Stimulated activated CD4-positive, alpha-beta T cell treated with anti-CD3 and anti-CD28 coated beads, Interleukin-1b, Interleukin-23, amount 100 ng/mL, for 24 hours (primary cell): Measurements from ENCODE around the gene CEP128.

Experiments
- DNase-seq, 4 experiments: peaks; one replicate each; pipeline ENCODE4 v3.0.0-alpha.2; 2020; ENCODE audit warnings: low read depth in 4 of 4, low spot score in 1 of 4

CEP128 gene

GRCh38 chr14:80494769-80495168 lies 446.8 kb downstream of the CEP128 start:
- no peak for DNase-seq

DNA sequence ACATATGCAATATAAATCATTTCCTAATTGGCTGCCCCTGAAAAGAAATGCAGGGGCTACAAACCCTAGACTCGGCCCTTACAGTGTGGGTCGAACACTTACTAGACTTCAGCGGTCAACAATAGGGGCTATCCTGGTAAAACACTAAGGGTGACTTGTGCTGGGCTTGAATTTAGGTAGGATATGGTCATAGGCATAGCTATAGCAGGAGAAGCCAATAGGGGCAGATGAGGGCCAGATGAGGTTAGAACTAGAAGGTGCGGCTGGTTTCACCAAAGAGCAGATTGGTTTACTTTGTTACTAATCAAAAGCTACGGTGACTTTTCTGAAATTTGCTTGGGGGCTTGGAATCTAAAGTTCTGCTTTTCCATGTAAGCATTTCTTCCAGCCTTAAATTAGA lies 447.9 kb downstream of the CEP128 start:
- no peak for DNase-seq

GRCh38 chr14:80491650-80492049 lies 449.9 kb downstream of the CEP128 start:
- no peak for DNase-seq

- no peak for DNase-seq
Observed at GRCh38 chr14:80491131-80491530, 450.4 kb downstream of the CEP128 start.

GRCh38 chr14:80489513-80489912 lies 452.0 kb downstream of the CEP128 start:
- DNase-seq: no peak

DNA sequence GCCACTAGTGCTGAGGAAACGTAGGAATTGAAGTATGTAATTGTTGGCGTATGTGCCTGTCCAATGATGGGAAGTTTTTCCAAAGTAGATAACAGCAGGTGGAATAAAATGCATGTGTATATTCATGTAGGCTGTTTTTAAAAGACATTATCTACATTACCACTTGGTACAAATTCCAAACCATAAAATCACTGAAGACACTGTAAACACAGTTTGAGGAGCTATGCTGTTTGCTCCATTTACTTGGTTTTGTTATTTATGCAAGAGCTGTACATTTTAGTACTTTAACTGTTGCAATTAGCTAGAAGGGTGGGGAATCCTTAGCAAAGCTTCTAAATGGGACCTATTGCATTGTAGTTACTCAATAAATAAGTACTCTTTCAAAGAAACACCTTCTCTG lies 455.8 kb downstream of the CEP128 start:
- DNase-seq: no peak

GRCh38 chr14:80483331-80483730 lies 458.2 kb downstream of the CEP128 start:
- no peak for DNase-seq

DNA sequence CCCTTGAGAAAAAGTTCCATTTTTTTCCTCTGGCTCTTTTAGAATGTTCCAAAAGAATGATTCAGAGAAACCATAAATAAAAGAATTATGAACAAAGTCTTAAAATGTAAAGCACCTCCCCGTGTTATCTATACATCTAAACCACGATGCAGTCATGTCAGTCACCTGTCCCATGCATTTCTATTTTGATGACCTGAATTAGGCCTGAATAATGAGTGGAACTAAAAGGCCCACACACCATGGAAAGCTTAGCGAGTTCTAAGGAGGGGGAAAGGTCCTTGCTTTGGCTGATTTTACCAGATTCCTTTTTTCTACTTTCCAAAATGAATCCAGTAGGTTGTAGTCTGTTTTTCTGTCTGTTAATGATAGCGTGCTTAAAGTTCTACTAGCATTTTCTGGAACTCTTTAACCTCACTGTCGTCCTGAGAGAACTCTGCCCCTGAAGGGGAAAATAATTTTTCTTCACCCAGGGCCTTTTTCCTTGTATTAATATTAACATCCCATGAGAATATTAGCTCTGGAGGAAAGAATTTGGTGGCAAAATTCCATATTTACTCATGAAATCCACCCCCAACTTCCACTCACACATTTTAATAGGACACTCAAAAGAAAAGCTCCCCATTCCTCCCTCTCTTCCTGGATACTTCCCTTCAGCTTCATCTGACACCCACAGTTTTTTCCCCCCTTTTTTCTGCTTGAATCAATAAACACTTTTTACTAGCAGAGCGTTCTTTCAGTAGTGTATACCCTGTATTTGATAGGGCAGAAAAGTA lies 464.0 kb downstream of the CEP128 start:
- DNase-seq: no peak

- no peak for DNase-seq
Observed at GRCh38 chr14:80475074-80475473, 466.5 kb downstream of the CEP128 start.

DNA sequence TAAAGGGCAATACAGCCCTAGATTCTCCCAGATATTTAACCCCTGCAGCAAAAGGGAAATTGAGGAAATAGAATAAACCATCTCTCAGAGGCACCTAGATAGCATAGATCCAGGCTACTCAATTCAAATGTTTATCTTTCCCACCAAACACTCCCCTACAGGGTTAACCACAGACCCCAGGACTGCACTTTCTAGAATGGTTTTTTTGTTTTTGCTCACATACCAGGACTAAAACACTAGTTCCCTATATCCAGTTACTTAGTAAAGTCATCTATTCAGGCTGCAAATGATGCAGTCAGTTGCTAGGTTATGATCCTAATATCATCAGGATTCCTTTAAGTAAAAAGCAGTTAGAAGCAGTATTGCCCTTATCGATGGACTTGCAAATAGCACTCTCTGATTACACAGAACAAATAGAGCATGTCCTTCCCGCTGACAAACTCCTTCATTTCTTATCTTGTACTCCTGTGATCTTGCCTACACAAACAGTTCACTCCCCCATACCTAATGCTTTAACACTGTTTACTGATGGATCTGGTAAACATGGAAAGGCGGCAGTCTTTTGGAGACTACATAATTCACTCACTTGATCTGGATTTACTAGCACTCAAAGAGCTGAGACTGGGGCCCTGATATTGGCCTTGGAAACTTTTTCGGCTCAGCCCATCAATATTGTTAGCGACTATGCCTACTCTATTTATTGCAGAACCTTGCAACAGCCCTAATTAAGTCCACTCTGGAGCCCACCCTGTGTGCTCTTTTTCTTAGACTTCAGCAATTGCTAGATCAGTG lies 473.0 kb downstream of the CEP128 start:
- DNase-seq: no peak

DNA sequence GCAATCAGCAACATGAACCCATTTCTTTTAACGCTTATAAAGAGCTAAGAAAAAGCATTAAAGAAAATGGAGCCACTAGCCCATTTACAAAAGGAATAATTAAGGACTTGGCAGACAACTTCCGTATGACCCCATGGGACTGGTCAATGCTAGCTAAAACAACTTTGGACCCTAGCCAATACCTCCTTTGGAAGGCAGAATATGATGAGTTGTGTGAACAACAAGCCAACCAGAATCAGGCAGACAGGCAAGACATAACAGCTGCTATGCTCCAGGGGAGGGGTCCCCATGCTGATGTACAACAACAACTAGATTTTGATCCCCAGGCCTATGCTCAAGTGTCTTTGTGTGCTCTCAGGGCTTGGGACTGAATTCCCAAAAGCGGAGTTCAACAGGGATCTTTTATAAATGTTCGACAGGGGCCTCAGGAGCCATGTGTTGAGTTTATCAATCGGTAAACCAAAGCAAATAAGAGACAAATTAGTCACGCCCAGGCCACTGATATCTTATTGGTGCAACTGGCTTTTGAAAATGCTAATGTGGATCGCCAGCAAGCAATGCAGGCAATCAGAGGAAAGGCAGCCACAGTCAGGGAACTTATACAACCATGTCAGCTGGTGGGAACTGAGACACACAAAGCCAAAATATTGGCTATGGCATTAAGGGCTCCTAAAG lies 475.9 kb downstream of the CEP128 start:
- DNase-seq: no peak

GRCh38 chr14:80464531-80465149 lies 476.9 kb downstream of the CEP128 start:
- no peak for DNase-seq

- DNase-seq: no peak
Observed at GRCh38 chr14:80456209-80456608, 485.3 kb downstream of the CEP128 start.

GRCh38 chr14:80455031-80455430 lies 486.5 kb downstream of the CEP128 start:
- no peak for DNase-seq

DNA sequence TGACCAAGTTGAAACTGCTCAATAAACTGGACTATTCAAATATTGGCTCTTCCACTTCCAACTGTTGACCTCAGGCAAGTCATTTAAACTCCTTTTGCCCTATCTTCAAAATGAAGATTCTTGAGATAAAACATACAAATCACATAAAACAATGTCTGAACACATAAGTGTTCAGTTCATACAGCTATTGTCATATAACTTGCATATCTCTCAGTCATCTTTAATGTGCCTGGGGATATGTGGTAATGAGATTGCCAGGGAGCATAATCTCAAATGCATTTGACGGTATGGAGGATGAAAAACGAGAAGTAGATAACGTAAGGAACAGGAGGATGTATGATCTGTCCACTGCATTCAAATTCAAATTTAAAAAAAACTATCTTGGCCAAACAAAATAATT lies 493.3 kb downstream of the CEP128 start:
- DNase-seq: no peak

DNA sequence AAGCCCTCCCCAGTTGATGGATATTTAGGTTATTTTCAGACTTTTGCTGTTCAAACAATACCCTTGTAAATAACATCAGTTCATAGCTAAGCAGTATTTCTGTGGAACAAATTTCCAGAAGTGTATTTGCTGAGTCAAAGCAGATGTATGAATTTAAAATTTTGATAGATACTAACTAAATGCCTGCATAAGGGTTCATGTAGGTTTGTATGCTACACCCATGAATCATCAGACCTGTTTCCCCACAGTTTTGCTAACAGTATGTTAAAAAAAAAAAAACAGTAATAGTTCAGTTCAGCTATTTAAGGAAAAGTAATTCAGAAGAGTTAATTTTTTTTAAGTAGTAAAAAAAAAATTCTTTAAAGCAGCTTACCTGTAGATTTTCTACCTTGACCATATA lies 494.1 kb downstream of the CEP128 start:
- no peak for DNase-seq
